ENCODE data around the gene ZNF664. TPM values are rescaled to one million over a fixed set of nuclear protein-coding genes. Genes with fewer than 3 reads are reported as not detected.

Gene ZNF664
- total RNA-seq, 8 experiments from 2014 or later = 81.1 to 151 (median 116) TPM

DNA sequence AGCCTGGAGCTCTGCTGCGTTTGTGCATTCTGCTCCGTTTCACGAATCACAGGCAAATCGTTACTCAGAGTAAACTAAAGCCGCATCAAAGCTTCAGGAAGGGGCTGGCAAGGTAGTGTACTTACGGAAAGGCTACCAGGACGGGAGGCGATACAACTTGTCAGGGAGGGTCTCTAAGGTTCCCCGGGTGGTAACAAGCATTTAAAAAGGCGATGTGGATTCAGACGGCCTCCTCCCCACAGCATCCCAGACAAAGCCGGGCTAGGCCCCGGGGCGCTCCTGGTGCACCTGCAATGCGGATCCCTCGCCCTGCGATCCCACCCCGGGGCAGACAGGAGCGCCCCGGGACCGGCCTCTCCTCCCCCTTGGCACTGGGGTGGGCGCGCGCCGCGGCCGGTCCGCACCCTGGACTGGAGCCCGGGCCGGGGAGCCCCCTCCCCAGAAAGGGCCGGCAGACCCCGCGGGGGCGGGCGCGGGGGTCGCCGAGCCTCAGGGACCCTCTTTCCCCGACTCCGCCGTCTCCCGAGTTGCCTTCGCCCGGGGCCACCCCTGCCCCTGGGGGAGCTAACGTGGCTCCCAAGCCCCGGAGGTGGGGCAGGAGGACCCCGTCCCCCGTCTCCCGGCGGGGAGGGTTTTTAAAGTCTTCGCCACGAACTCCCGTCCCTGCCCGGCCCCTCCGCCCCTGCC is 1.1 kb upstream of the ZNF664 start:
- H3K4me3 ChIP-seq = peak overlapping the region; percentile 75 to 95 (median 82)
- H3K4me1 ChIP-seq (replicated peaks in 1 of 2) = peaks cover 4 to 22% of the 10 kb centered on the region in 2 donors
- peak in 7 of 8 experiments; percentile 1 to 9 (median 3) for ATAC-seq (replicated peaks in 6 of 8)
- 0 to 5% (median 0%) methylated on average over 1 to 10 of the region's 55 CpGs; no CpG with 5 or more reads in 3 of the 10 experiments for WGBS, 10 experiments
- peak overlapping the region; percentile 74 to 80 for H3K27ac ChIP-seq
- in situ Hi-C loops (cut with MboI; ENCODE audit: low pct_unique_long_range_greater_than_20kb in 2 of 9, low sequenced_read_pairs in 9 of 9, unreplicated experiment in 9 of 9) = no loop called here

DNA sequence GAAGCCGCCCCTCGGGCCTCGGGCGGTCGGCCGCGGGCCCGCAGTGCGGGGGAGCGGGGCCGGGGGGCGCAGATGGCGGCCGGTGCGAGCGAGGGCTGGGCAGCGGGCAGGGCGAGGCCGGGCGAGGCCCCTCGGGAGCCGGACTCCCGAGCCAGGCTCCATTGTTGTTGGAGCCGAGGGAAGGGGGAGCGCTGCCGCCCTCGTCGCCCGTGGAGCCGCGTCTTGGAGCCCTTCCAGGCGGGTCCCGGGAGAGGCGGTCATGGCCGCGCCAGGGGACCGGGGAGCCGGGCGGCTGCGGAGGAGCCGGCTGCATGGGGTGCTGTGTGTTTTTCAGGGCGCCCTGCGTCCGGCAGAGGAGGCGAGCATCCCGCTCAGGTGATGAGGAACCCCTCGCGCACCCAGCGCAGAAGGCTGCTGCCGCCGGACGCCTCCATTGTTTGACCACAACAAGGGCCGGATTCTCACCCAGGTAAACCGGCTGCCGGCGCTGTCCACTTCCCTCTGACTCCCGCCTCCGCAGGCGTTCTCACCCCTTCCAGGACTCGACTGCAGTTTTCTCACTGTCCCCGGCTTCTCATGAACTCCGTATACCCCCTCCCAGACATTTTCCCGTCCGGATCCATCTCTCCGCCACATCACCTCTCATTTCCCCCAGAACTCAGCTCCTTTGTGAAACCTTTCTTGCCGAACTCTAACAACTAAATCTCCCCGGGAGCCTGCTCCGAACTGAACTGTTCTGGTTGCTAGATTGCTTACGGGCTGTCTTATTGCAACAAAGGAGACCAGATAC is 732 bp downstream of the ZNF664 start:
- peak in 4 of 8 experiments; percentile 1 to 10 (median 4) for ATAC-seq (replicated peaks in 6 of 8)
- H3K4me3 ChIP-seq = peak overlapping the region; percentile 73 to 95 (median 75)
- in situ Hi-C loops (cut with MboI; ENCODE audit: low pct_unique_long_range_greater_than_20kb in 2 of 9, low sequenced_read_pairs in 9 of 9, unreplicated experiment in 9 of 9) = no loop called here
- WGBS, 10 experiments = 0 to 40% (median 1%) methylated on average over 2 to 14 of the region's 69 CpGs; no CpG with 5 or more reads in 1 of the 10 experiments
- peaks cover 4 to 22% of the 10 kb centered on the region in 2 donors for H3K4me1 ChIP-seq (replicated peaks in 1 of 2)
- peak overlapping the region; percentile 91 to 92 for H3K27ac ChIP-seq

DNA sequence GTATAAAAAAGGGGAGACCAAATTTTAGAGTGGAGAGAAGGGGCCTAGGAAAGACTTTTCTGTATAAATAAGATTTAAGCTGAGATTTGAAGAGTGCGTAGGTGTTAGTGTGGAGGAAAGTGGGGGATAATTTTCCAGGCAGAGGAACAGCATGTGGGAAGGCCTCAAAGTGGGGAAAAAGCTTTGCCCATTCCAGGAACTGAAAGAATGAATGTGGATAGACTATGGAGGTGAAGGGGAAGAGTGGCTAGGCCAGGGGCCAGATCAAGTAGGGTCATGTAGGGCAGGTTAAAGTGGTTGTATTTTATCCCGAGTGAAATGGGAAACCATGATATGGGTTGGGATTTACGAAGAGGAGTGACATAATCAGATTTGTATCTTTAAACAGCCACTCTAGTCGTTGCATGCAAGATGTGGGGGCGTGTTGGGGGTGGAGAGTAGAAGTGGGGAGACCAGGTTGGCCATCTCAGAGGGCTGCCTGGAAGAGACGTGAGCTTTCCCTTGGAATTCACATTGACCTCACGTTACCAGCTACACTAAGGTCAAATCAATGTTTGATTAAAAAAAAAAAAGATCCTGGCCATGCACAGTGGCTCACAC is 3.3 kb downstream of the ZNF664 start:
- in situ Hi-C loops (cut with MboI; ENCODE audit: low pct_unique_long_range_greater_than_20kb in 2 of 9, low sequenced_read_pairs in 9 of 9, unreplicated experiment in 9 of 9) = no loop called here
- Histone ChIP-seq H3K4me1 (replicated peaks in 1 of 2) (peaks cover 4 to 15% of the 10 kb centered on the region in 2 donors), H3K4me3 (no peak overlapping the region), H3K27ac (no peak overlapping the region)
- ATAC-seq (replicated peaks in 6 of 8) = no peak
- 89 to 100% (median 97%) methylated on average over 1 to 6 of the region's 7 CpGs; no CpG with 5 or more reads in 2 of the 10 experiments for WGBS, 10 experiments

- peaks cover 4 to 18% of the 10 kb centered on the region in 2 donors for H3K4me1 ChIP-seq (replicated peaks in 1 of 2)
- H3K4me3 ChIP-seq = no peak overlapping the region
- 92 to 100% (median 100%) methylated on average over 2 to 6 of the region's 6 CpGs; no CpG with 5 or more reads in 1 of the 10 experiments for WGBS, 10 experiments
- in situ Hi-C loops (cut with MboI; ENCODE audit: low pct_unique_long_range_greater_than_20kb in 2 of 9, low sequenced_read_pairs in 9 of 9, unreplicated experiment in 9 of 9) = no loop called here
- no peak overlapping the region for H3K27ac ChIP-seq
- ATAC-seq (replicated peaks in 6 of 8) = no peak
These were observed 6.6 kb downstream of the ZNF664 start for GRCh38 chr12:123979566-123979965.

DNA sequence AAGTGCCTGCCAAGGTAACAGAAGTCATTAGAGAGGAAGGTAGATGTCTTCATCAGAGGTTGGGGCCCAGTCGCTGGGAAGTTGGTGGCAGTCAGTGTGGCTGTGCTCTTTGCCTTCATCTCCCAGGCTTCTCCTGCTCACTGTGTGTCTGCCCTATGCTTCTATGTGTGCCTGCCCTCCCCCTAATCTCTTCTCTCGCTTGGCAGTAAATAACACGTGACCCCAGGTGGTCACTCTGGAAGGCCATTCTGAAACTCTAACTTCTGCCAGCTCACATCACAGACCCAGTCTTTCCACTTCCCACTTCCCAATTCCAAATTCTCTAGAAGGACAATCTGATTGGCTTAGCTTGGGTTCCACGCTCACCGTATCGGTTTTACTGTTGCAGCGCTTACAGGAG is 9.3 kb downstream of the ZNF664 start:
- in situ Hi-C loops (cut with MboI; ENCODE audit: low pct_unique_long_range_greater_than_20kb in 2 of 9, low sequenced_read_pairs in 9 of 9, unreplicated experiment in 9 of 9) = no loop called here

GRCh38 chr12:123983822-123984485 is 10.9 kb downstream of the ZNF664 start:
- no peak overlapping the region for H3K27ac ChIP-seq
- H3K4me3 ChIP-seq = no peak overlapping the region
- ATAC-seq (replicated peaks in 6 of 8) = peak in 6 of 8 experiments; percentile 55 to 92 (median 84)
- in situ Hi-C loops (cut with MboI; ENCODE audit: low pct_unique_long_range_greater_than_20kb in 2 of 9, low sequenced_read_pairs in 9 of 9, unreplicated experiment in 9 of 9) = no loop called here
- 46 to 100% (median 74%) methylated on average over 2 to 7 of the region's 7 CpGs for WGBS, 10 experiments
- peaks cover 7 to 15% of the 10 kb centered on the region in 2 donors for H3K4me1 ChIP-seq (replicated peaks in 1 of 2)

More for the DNA sequence above, 9.3 kb downstream of the ZNF664 start:
- H3K4me1 ChIP-seq (replicated peaks in 1 of 2) = peaks cover 7 to 15% of the 10 kb centered on the region in 2 donors
- H3K27ac ChIP-seq = no peak overlapping the region
- no peak overlapping the region for H3K4me3 ChIP-seq
- no peak for ATAC-seq (replicated peaks in 6 of 8)
- WGBS, 10 experiments = 80 to 100% (median 93%) methylated on average over 1 to 6 of the region's 7 CpGs; no CpG with 5 or more reads in 2 of the 10 experiments

- in situ Hi-C loops (cut with MboI; ENCODE audit: low pct_unique_long_range_greater_than_20kb in 2 of 9, low sequenced_read_pairs in 9 of 9, unreplicated experiment in 9 of 9) = no loop called here
- Histone ChIP-seq H3K4me3 (no peak overlapping the region), H3K4me1 (replicated peaks in 1 of 2) (peaks cover 14 to 15% of the 10 kb centered on the region in 2 donors), H3K27ac (no peak overlapping the region)
- 85 to 100% (median 88%) methylated on average over 1 to 4 of the region's 4 CpGs; no CpG with 5 or more reads in 5 of the 10 experiments for WGBS, 10 experiments
- ATAC-seq (replicated peaks in 6 of 8) = no peak
These were observed 11.9 kb downstream of the ZNF664 start for GRCh38 chr12:123984903-123985302.

GRCh38 chr12:123986374-123986965 is 13.5 kb downstream of the ZNF664 start:
- WGBS, 10 experiments = 70 to 100% (median 96%) methylated on average over 2 to 3 of the region's 3 CpGs; no CpG with 5 or more reads in 2 of the 10 experiments
- in situ Hi-C loops (cut with MboI; ENCODE audit: low pct_unique_long_range_greater_than_20kb in 2 of 9, low sequenced_read_pairs in 9 of 9, unreplicated experiment in 9 of 9) = no loop called here
- Histone ChIP-seq H3K4me3 (no peak overlapping the region), H3K4me1 (replicated peaks in 1 of 2) (peaks cover 21 to 24% of the 10 kb centered on the region in 2 donors), H3K27ac (no peak overlapping the region)
- peak in 1 of 8 experiments; percentile 22 for ATAC-seq (replicated peaks in 6 of 8)

DNA sequence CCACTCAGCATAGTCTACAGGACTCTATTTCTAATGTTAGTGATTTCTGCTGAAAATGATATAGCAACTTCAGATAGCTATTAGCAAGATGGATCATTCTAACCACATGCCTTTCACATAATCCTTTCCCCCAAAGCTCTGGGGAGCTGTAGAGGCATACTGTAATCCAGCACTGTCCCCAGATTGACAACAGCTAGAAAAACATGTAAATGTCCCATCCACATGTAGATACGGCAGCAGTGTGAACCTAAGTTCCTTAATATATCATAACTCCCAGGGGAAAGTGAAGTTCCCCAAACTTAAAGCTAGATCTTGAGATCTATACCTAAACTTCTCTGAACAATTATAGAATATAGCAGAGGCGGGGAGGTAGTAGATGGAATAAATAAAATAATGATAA is 14.0 kb downstream of the ZNF664 start:
- in situ Hi-C loops (cut with MboI; ENCODE audit: low pct_unique_long_range_greater_than_20kb in 2 of 9, low sequenced_read_pairs in 9 of 9, unreplicated experiment in 9 of 9) = no loop called here
- no peak overlapping the region for H3K4me3 ChIP-seq
- ATAC-seq (replicated peaks in 6 of 8) = no peak
- peaks cover 24% of the 10 kb centered on the region in 2 donors for H3K4me1 ChIP-seq (replicated peaks in 1 of 2)
- H3K27ac ChIP-seq = no peak overlapping the region
- WGBS, 10 experiments = 93 to 100% (median 100%) methylated on average over 1 to 2 of the region's 2 CpGs; no CpG with 5 or more reads in 2 of the 10 experiments

DNA sequence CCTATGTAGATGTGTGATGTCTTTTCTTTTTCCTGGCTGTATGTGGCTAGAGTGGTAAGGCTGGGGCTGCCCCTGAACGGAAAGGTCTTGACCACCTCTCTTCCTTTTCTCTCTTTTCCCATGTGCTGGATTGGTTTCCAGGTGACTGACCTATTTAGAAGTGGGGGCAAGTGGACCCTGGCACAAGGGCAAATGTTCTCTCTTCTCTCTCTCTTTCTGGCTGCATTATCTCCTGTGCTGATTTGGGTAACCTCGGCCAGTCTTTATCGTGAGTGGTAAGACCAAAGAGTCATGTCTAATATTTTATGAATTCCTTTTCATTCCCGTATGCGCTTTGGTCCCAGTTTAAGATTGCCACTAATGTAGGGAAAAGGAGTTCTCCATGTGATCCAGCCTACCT is 16.2 kb downstream of the ZNF664 start:
- Histone ChIP-seq H3K4me3 (no peak overlapping the region), H3K27ac (no peak overlapping the region), H3K4me1 (replicated peaks in 1 of 2) (peaks cover 18 to 24% of the 10 kb centered on the region in 2 donors)
- WGBS, 10 experiments = 91 to 100% (median 96%) methylated on average over 2 to 5 of the region's 5 CpGs; no CpG with 5 or more reads in 3 of the 10 experiments
- ATAC-seq (replicated peaks in 6 of 8) = no peak
- in situ Hi-C loops (cut with MboI; ENCODE audit: low pct_unique_long_range_greater_than_20kb in 2 of 9, low sequenced_read_pairs in 9 of 9, unreplicated experiment in 9 of 9) = no loop called here

DNA sequence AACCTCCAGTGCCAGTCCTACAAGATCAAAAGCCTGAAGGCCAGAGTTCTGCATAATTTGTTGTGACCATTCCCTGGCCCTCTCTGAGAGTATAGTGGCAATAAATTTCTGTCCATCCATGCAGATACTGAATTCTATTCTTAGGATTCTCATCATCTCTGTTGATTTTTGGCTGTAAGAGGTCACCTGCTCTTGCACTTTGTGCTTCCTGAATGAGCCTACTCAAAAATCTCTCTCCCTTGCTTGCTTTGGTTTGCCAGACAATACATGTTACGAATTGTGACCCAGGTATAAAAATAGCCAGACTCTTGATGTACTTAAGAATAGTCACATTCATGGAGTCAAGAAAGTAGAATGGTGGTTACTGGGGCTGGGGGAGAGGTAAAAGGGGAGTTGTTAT is 16.7 kb downstream of the ZNF664 start:
- in situ Hi-C loops (cut with MboI; ENCODE audit: low pct_unique_long_range_greater_than_20kb in 2 of 9, low sequenced_read_pairs in 9 of 9, unreplicated experiment in 9 of 9) = no loop called here

GRCh38 chr12:123990511-123990910 is 17.5 kb downstream of the ZNF664 start:
- Histone ChIP-seq H3K4me3 (no peak overlapping the region), H3K4me1 (replicated peaks in 1 of 2) (peaks cover 24 to 27% of the 10 kb centered on the region in 2 donors), H3K27ac (no peak overlapping the region)
- 75 to 100% (median 92%) methylated on average over 1 to 4 of the region's 4 CpGs; no CpG with 5 or more reads in 1 of the 10 experiments for WGBS, 10 experiments
- in situ Hi-C loops (cut with MboI; ENCODE audit: low pct_unique_long_range_greater_than_20kb in 2 of 9, low sequenced_read_pairs in 9 of 9, unreplicated experiment in 9 of 9) = no loop called here
- peak in 1 of 8 experiments; percentile 29 for ATAC-seq (replicated peaks in 6 of 8)

More for the DNA sequence above, 16.7 kb downstream of the ZNF664 start:
- peak in 1 of 8 experiments; percentile 20 for ATAC-seq (replicated peaks in 6 of 8)
- Histone ChIP-seq H3K4me1 (replicated peaks in 1 of 2) (peaks cover 20 to 24% of the 10 kb centered on the region in 2 donors), H3K27ac (no peak overlapping the region), H3K4me3 (no peak overlapping the region)
- WGBS, 10 experiments = 86 to 100% (median 100%) methylated on average over 1 of the region's 1 CpG; no CpG with 5 or more reads in 3 of the 10 experiments

All from motor neuron (in vitro differentiated cells).